Measurements from ENCODE around the gene PITPNM2.

The PITPNM2 gene

GRCh38 chr12:123143736-123144461 lies 7.0 kb downstream of the PITPNM2 start:
- DNase-seq (ENCODE audit: low read depth in 2 of 2), result no peak

GRCh38 chr12:123142921-123143735 lies 7.8 kb downstream of the PITPNM2 start:
- DNase-seq (ENCODE audit: low read depth in 2 of 2), result no peak

GRCh38 chr12:123142518-123142840 lies 8.4 kb downstream of the PITPNM2 start:
- DNase-seq (ENCODE audit: low read depth in 2 of 2), result no peak

DNA sequence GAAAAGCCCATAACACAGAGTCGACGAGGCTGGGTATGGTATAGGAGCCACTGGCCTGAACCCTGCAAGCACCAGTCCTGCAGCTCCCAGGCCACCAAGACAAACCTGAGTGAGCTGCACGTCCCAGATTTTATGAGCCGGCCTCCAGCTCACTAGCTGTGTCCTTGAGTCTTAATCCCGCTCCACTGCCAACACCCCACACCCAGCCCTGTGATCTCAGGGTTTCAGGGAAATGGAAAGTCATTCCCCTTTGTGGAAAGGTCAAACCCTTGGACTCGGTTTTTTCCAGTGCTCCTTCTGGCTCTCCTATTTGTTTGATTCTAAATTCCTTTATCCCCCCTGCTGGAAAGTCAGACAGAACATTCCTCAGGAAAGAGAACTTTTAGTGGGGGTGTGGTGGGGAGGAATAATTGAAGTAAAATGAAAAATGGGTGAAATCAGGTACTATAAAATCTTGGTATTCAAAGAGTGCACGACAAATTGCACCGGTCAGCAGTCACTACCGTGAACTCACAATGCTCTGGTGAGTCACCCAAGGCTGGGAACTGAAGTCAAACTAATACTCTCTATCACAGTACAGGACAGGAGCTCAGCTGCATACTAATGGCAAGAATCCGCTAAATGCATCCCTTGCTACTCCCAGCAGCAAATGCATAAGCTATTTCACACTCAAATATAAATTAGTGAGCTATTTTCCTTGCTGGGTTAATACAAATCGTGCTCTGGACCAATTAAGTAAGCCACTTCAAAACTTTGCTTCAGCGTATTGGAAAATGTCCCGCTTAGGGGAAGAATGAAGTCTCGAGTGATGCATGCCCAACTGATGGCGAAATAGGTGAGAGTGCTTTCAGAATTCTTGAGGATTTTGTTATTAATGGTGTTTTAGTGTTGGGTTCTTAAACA lies 9.0 kb downstream of the PITPNM2 start:
- no peak for DNase-seq (ENCODE audit: low read depth in 2 of 2)

GRCh38 chr12:123140676-123141614 lies 9.9 kb downstream of the PITPNM2 start:
- no peak for DNase-seq (ENCODE audit: low read depth in 2 of 2)

- DNase-seq (ENCODE audit: low read depth in 2 of 2), result no peak
Observed at GRCh38 chr12:123139926-123140675, 10.8 kb downstream of the PITPNM2 start.

- DNase-seq (ENCODE audit: low read depth in 2 of 2), result no peak
Observed at GRCh38 chr12:123135688-123136087, 15.2 kb downstream of the PITPNM2 start.

DNA sequence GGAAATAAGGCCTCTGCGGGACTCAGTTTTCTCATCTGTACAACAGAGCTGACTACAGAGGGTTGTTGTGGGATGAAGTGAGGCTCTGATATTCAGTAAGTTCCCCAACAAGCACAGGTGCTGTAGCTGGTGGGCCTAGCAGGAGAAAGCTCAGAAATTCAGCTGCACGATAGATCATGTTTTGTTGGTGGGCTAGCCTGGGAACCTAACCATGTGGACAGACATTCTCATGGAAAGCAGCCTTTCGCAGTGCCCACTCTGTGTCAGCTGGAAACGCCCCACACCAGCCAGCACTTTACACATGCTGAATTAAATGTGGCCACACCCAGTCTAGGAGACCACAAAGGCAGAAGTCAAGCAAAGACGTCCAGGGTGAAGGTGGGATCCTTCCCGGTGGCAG lies 16.1 kb downstream of the PITPNM2 start:
- no peak for DNase-seq (ENCODE audit: low read depth in 2 of 2)

DNA sequence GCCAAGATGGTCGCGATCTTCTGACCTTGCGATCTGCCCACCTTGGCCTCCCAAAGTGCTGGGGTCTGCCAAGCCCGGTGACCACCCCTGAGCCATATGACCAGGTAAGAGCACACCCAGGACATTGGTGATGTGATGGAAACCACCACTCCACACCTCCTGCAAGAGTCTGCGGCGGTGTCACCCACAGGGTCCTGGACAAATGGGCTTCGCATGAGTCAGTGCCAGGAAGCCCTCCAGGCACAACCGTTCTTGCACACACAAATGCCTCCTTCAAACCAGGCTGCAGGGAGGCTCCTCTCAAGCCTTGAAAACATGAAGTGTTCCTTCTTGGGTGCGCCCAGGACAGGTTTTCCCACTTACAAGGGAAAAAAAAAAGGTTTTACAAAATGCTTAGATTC lies 16.6 kb downstream of the PITPNM2 start:
- no peak for DNase-seq (ENCODE audit: low read depth in 2 of 2)

- DNase-seq (ENCODE audit: low read depth in 2 of 2), result no peak
Observed at GRCh38 chr12:123133701-123134100, 17.2 kb downstream of the PITPNM2 start.

DNA sequence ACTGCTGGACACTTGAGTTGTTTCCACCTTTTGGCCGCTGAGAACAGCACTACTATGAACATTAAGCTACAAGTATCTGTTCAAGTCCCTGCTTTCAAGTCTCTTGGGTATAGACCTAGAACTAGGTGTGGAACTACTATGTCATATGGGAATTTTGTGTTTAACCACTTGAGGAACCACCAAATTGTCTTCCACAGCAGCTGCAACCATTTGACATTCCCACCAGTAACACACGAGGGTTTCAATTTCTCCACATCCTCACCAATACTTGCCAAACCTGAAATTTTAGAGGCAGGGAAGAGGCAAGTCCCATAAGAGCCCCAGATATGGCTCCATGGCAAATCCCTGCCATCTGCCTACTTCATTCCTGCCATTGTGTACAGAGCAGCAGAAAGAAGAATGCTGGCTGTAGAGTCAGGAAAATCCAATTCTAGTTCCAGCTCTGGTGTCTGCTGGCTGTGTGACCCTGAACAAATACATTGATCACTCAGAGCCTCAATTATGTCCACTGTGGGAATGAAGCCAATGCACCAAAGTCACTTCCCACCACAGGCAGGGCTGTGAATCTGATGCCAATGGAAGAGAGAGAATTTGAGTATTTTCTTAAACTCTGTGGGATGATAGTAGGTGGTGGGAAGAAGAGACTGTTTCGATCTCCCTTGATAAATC lies 17.8 kb downstream of the PITPNM2 start:
- no peak for DNase-seq (ENCODE audit: low read depth in 2 of 2)

DNA sequence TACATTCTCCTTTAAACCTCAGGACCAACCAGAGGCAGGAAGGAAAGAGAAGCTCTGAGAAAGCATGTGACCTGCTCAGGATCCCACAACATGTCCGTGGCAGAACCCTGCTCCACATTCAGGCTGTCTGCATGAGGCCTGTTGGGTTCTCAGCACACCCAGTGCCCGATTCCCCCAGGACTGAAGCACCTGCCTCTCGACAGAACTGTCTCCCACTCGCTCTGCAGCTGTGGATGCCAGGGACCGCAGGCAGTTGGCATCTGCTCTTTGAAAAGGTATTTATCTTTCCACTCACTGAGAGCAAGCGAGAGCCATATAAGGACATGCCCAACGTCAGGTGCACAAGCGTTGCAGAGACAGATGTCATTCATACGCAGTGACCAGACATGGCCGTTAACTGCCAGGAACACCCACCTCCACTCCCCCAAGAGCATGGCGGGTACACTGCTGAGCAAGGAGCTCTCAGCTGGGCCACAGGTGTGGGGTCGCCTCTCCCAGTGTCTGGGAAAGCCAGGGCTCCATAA lies 18.9 kb downstream of the PITPNM2 start:
- no peak for DNase-seq (ENCODE audit: low read depth in 2 of 2)

GRCh38 chr12:123131291-123131832 lies 19.5 kb downstream of the PITPNM2 start:
- DNase-seq (ENCODE audit: low read depth in 2 of 2), result no peak

DNA sequence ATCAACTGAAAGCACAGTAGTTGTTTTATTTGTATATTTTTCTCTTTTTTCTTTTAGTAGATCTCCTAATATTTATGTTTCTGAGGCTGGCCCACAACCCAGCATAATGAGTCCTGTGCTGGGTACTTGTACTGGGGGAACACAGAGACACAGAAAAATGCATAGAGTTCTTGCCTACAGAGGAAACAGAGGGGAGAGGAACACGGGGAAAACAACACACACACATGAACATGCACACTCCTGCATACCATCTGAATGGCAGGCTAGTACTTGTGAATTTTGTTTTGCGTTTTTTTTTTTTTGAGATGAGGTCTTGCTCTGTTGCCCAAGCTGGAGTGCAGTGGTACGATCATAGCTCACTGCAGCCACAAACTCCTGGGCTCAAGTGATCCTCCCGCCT lies 21.3 kb downstream of the PITPNM2 start:
- DNase-seq (ENCODE audit: low read depth in 2 of 2), result no peak

DNA sequence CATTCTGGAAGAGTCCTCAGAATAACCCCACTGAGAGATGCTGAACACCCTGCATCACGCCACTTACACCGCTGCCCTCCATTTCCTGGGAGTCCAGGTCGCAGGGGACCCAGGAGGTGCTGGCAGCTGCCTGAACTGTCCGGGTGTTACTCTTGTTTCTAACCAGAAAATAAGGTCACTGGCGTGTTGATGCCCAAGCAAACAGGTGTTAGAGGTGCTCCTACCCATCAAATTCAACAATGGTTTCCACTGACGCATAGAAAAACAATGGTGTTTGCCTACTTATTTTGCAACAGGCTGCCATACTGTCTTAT lies 23.8 kb downstream of the PITPNM2 start:
- no peak for DNase-seq (ENCODE audit: low read depth in 2 of 2)

DNA sequence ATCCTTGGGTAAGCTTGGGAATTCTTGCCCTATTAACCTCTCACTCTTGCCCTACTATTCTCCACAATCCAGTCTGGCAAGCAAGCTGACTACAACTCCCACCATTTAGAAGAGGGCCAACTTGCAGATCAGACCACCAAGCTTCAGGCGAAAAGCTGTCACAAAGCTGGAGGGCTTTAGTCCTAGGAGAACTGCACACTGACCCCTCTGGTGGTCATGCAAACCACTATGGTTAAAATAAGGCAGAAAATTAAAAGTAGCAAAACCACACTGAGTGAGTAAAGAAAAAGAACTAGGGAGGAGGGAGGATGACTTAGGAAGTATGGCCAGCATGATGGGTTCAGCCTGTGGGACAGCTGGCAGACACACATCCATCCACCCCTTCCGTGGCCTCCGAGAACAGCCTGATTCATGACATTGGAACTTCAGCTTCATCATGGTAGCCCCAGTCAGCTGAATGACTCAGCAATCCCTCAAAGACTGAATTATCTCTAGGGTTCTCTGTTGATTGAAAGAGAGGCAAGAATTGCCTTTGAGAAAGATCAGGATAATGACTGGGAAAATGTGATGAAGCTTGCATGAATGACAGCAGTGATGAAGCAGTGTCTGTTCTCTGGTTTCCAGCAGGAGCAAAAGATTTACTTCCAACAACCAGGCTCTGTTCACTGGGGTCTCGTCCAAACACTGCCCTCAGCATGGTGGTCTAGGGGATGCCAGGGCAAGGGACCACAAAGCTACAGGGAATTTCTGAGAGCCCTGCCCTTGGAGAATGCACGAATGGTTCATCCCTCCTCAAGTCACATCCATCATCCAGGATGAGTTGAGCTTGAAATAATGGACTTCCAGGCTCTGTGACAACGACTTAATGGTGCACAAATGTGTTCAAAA lies 24.4 kb downstream of the PITPNM2 start:
- DNase-seq (ENCODE audit: low read depth in 2 of 2), result no peak

DNA sequence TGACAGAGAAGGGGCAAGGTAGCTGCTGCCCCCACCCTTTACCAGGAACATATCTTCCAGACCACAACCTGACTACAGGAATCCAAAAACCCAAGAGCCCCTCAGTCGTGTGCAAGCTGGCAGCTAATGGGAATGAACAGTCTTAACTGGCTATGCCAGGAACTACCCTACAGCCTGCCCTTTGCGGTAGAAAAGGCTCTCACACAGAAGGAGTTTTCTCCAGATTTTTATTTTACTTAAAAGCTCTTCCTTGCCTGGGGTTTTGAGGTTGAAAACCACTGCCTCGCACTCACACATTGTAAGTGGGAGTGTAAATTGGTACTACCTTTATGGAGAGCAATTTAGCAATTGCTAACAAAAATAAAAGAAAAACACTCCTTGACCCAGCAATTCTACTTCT lies 28.3 kb downstream of the PITPNM2 start:
- no peak for DNase-seq (ENCODE audit: low read depth in 2 of 2)

DNA sequence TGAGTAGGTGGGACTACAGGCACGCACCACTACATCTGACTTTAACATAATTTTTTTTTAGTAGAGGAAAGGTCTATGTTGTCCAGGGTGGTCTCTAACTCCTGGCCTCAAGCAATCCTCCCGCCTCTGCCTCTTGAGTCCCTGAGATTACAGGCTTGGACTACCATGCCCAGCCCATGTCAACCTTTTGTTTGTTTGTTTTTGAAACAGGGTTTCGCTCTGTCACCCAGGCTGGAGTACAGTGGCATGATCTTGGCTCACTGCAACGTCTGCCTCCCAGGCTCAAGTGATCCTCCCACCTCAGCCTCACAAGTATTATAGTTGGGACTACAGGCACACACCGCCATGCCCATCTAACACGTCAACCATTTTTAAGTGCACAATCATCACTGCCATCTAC lies 29.2 kb downstream of the PITPNM2 start:
- no peak for DNase-seq (ENCODE audit: low read depth in 2 of 2)

Data from stimulated activated CD4-positive, alpha-beta T cell treated with anti-CD3 and anti-CD28 coated beads, Interleukin-12 subunit alpha, Interleukin-12 subunit beta, amount 100 ng/mL, for 24 hours (primary cell).